ENCODE data around the gene FREM1. TPM values are rescaled to one million over a fixed set of nuclear protein-coding genes. Genes with fewer than 3 reads are reported as not detected.

Gene FREM1
- total RNA-seq, 1 donor from 2014 or later, result 0.85 TPM

DNA sequence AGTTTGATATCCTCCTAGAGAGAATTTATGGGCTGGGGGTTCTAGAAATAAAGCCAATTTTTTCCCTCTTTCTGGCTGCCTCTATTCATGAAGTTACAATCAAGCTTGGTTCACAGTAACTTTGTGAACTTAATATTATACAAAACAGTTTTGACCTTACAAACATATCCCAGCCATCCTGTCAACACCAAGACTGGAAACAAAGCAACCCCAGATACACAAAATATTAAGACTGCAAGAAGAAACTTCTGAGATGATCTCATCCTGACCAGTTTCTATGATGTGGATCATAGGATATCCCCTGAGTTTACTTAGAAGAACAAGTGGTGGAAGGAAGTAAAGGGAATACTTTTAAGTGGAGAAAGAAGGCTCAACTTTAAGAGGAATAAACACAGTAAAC, 159.4 kb downstream of the FREM1 start:
- DNase-seq (ENCODE audit: low spot score in 2 of 2), result no peak
- Histone ChIP-seq H3K27ac (no peak overlapping the region), H3K9me3 (no peaks in the 10 kb centered on the region), H3K36me3 (peaks cover 8 to 24% of the 10 kb centered on the region in 2 donors), H3K4me1 (no peaks in the 10 kb centered on the region), H3K4me3 (no peak overlapping the region), H3K27me3 (no peaks in the 10 kb centered on the region)
- TF ChIP-seq, protein P1, sequence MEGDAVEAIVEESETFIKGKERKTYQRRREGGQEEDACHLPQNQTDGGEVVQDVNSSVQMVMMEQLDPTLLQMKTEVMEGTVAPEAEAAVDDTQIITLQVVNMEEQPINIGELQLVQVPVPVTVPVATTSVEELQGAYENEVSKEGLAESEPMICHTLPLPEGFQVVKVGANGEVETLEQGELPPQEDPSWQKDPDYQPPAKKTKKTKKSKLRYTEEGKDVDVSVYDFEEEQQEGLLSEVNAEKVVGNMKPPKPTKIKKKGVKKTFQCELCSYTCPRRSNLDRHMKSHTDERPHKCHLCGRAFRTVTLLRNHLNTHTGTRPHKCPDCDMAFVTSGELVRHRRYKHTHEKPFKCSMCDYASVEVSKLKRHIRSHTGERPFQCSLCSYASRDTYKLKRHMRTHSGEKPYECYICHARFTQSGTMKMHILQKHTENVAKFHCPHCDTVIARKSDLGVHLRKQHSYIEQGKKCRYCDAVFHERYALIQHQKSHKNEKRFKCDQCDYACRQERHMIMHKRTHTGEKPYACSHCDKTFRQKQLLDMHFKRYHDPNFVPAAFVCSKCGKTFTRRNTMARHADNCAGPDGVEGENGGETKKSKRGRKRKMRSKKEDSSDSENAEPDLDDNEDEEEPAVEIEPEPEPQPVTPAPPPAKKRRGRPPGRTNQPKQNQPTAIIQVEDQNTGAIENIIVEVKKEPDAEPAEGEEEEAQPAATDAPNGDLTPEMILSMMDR (IDR thresholded peaks at IDR 0.05), result no peak
- intact Hi-C loops (cut with DNase I), result no loop called here

GRCh38 chr9:14749741-14750211, 160.5 kb downstream of the FREM1 start:
- intact Hi-C loops (cut with DNase I), result no loop called here
- Histone ChIP-seq H3K4me3 (no peak overlapping the region), H3K36me3 (peaks cover 8 to 28% of the 10 kb centered on the region in 2 donors), H3K27ac (no peak overlapping the region), H3K27me3 (no peaks in the 10 kb centered on the region), H3K4me1 (no peaks in the 10 kb centered on the region), H3K9me3 (no peaks in the 10 kb centered on the region)
- TF ChIP-seq, protein P1 (IDR thresholded peaks at IDR 0.05), result no peak
- DNase-seq (ENCODE audit: low spot score in 2 of 2), result no peak

DNA sequence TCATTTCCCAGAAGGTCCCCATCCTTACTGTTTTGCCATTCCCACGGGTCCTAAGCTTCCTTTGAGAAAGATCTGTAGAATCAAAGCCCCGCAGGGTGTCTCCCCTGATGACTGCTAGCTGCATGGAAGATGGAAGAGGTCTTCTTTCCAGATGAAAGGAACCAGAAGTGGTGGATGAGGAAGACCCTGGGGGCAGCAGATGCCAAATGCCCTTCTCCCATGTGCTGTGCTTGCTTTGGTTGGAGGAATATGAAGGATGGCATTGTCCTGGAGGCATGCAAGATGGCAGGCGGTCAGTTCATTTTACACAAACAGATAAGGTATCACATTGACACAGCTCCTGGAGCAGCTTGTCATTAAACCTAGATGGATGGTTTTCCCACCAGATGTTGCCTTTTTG, 161.9 kb downstream of the FREM1 start:
- Histone ChIP-seq H3K36me3 (peaks cover 8 to 28% of the 10 kb centered on the region in 2 donors), H3K27me3 (no peaks in the 10 kb centered on the region), H3K4me3 (no peak overlapping the region), H3K27ac (no peak overlapping the region), H3K9me3 (no peaks in the 10 kb centered on the region), H3K4me1 (no peaks in the 10 kb centered on the region)
- TF ChIP-seq, protein P1 (IDR thresholded peaks at IDR 0.05), result no peak
- no peak for DNase-seq (ENCODE audit: low spot score in 2 of 2)
- intact Hi-C loops (cut with DNase I), result no loop called here

DNA sequence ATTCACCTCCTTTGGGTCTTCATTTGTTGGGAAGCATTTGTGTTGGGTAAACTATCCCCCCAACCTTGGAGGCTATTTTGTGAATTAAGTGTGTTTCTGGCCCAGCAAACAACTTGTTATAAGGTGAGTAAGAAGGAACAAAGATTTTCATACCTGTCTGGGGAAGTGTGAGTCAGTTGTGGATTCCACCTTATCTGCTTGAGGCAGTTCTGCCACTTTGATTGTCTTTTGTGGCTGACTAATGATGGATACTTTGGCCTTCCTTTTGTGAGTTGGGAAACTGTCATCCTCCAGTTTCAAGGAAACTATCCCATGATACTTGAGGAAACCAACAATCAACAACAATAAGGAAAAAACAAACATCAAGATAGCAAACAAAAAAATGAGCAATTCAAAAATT, 163.1 kb downstream of the FREM1 start:
- Histone ChIP-seq H3K27me3 (no peaks in the 10 kb centered on the region), H3K4me3 (no peak overlapping the region), H3K4me1 (no peaks in the 10 kb centered on the region), H3K9me3 (no peaks in the 10 kb centered on the region), H3K27ac (no peak overlapping the region), H3K36me3 (peaks cover 8 to 28% of the 10 kb centered on the region in 2 donors)
- DNase-seq (ENCODE audit: low spot score in 2 of 2), result no peak
- TF ChIP-seq, protein P1 (IDR thresholded peaks at IDR 0.05), result no peak
- intact Hi-C loops (cut with DNase I), result no loop called here

GRCh38 chr9:14746626-14747025, 163.6 kb downstream of the FREM1 start:
- DNase-seq (ENCODE audit: low spot score in 2 of 2), result no peak
- Histone ChIP-seq H3K4me3 (no peak overlapping the region), H3K27me3 (no peaks in the 10 kb centered on the region), H3K36me3 (peaks cover 8 to 28% of the 10 kb centered on the region in 2 donors), H3K4me1 (no peaks in the 10 kb centered on the region), H3K9me3 (no peaks in the 10 kb centered on the region), H3K27ac (no peak overlapping the region)
- TF ChIP-seq, protein P1 (IDR thresholded peaks at IDR 0.05), result no peak
- intact Hi-C loops (cut with DNase I), result no loop called here

GRCh38 chr9:14744768-14745167, 165.5 kb downstream of the FREM1 start:
- Histone ChIP-seq H3K27ac (no peak overlapping the region), H3K4me3 (no peak overlapping the region), H3K9me3 (no peaks in the 10 kb centered on the region), H3K4me1 (no peaks in the 10 kb centered on the region), H3K27me3 (no peaks in the 10 kb centered on the region), H3K36me3 (peaks cover 5 to 24% of the 10 kb centered on the region in 2 donors)
- intact Hi-C loops (cut with DNase I), result no loop called here
- TF ChIP-seq, protein P1 (IDR thresholded peaks at IDR 0.05), result no peak
- no peak for DNase-seq (ENCODE audit: low spot score in 2 of 2)

All from ascending aorta (tissue), 2 donors.